NB4 (cell line): ENCODE measurements around the gene ACVR1.

Source experiments
- CTCF ChIP-seq: IDR thresholded peaks from one replicate; pipeline ENCODE4 v1.5.1; 2012; ENCODE audit warnings: low read depth, low read length
- POLR2A ChIP-seq: IDR thresholded peaks from 2 replicates; pipeline ENCODE4 v1.6.1; 2011; ENCODE audit warnings: mild to moderate bottlenecking; ENCODE audit not compliant: insufficient read length; ENCODE audit errors: extremely low read depth

GRCh38 chr2:157691131-157691530, 185.0 kb downstream of the ACVR1 start:
- no peak for TF ChIP-seq CTCF
- TF ChIP-seq POLR2A, result no peak
